SH-SY5Y (cell line): ENCODE results near the gene ALDH3B2.

Experiments used
- GATA2 ChIP-seq: IDR thresholded peaks from 2 replicates; pipeline ENCODE4 v1.6.1; 2011; ENCODE audit warnings: mild to moderate bottlenecking, low read depth, low read length
- GATA3 ChIP-seq: IDR thresholded peaks from 2 replicates; pipeline ENCODE4 v1.6.1; 2011; ENCODE audit warnings: low read depth, mild to moderate bottlenecking, low read length, moderate library complexity

GRCh38 chr11:67628710-67629385 lies 45.6 kb downstream of the ALDH3B2 start:
- no peak for TF ChIP-seq GATA2
- TF ChIP-seq GATA3 = no peak
